HK-2 (cell line): ENCODE data around the gene LOXL4.

Experiments
- DNase-seq: peaks from one replicate; pipeline ENCODE4 v3.0.0-alpha.2; 2018; ENCODE audit not compliant: unreplicated experiment

The LOXL4 gene

GRCh38 chr10:98295401-98295811 is 27.4 kb upstream of the LOXL4 start:
- no peak for DNase-seq

DNA sequence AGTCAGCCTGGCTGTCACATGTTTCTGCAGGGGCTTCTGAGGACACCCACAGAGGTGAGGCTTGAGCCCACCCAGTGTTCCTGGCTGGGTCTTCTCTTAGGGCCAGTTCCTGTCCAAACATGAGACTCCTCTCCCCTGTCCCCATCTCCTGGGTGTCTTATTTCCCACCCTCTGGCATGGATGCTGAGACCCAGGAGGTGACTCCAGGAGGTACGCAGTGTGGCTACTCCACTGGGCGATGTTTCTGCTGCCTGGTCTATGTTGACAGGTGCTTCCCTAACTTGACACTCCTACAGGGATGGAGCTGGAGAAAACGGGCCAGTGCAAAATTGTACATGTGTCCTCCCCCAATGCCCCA is 26.3 kb upstream of the LOXL4 start:
- no peak for DNase-seq

DNA sequence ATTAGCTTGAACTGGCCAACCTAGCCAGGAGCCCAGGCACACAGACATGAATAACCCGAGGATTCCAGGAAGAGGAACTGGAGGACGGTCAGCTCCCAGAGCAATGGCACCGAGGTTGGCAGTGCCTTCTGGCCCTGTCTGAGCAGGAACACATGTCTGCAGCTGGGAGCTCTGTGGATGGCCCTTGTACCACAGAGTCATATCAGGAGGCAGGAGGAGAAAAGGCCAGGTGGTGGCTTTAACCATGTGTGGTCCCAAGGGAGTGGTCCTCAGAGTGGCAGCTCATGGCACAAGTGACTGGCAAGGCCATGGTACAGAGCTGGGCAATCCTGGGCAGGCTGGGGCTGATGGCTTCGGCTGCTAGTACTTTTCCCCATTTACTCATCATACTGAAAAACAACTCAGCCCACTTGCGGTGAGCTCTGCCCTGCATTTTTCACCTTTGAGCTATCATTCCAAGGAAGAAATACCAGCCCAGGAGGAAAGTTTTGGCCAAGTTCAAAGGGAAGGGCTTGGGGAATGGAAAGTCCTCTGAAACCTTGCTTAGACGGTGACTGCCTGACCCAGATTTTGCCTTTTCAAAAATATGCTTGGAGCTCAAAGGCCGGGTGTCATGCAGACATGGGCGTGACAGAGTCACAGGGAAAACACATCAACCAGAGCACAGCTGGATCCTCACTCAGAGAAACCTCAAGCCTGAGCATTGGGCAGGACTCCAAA is 25.7 kb upstream of the LOXL4 start:
- no peak for DNase-seq

- DNase-seq = no peak
Observed at GRCh38 chr10:98292971-98293370, 25.0 kb upstream of the LOXL4 start.

GRCh38 chr10:98289802-98290209 is 21.8 kb upstream of the LOXL4 start:
- DNase-seq = no peak

- no peak for DNase-seq
Observed at GRCh38 chr10:98287321-98287720, 19.3 kb upstream of the LOXL4 start.

GRCh38 chr10:98286419-98286818 is 18.4 kb upstream of the LOXL4 start:
- DNase-seq = no peak

- DNase-seq = no peak
Observed at GRCh38 chr10:98285416-98285815, 17.4 kb upstream of the LOXL4 start.

DNA sequence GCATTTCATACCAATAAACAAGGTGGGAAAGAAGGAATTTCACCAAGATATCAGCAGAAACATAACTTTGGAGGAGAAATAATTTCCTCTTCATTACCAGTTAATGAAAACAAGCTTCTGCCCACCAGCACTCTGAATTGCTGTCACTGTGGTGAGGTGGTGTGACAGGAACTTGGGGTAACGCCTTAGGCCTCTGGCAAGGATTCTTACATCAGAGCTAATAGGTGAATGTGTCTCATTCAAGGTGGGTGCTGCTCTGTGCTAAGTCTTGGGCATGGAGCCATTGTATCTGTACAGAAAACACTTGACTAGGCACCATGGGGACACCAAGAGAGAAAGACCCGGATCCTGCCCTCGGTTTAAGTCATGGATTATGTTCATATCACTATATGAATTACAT is 8.3 kb upstream of the LOXL4 start:
- no peak for DNase-seq

GRCh38 chr10:98274562-98274961 is 6.6 kb upstream of the LOXL4 start:
- DNase-seq = no peak

DNA sequence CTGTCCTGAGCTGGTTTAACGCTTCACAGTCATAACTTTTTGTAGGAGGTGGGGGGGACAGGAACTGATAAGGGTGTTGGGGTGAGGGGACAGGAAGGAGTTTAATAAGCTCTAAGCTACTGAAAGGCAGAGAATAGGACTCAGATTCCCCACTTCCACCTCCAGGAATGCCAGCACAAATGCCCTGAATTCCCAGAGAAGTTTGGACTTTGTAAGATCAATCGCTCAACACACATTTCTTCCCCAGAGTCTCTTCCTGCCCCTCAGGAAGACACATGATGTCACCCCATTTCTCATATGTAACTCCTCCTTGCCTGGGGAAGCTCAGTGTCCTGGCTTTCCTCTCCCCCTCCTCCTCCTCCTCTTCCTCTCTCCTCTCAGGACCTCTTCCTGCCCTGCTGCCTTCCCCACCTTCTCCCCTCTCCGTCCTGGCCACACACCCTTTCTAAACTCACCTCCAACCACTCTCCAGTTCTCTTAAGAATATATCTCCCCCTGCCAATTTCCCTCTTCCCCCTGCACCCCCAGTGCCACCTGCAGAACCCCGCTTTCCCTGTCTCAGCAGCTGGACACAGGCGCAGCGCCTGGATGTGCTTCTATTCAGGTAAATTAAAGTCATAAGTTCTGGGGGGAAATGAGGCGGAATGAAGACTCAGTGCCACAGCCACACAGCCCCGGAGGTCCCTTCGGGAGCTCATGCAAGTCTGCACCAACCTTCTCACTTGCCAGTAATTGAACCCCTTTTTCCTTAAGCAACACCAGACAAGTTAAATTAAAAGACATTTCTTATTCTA is 5.3 kb upstream of the LOXL4 start:
- DNase-seq = no peak

GRCh38 chr10:98272656-98273055 is 4.7 kb upstream of the LOXL4 start:
- no peak for DNase-seq

DNA sequence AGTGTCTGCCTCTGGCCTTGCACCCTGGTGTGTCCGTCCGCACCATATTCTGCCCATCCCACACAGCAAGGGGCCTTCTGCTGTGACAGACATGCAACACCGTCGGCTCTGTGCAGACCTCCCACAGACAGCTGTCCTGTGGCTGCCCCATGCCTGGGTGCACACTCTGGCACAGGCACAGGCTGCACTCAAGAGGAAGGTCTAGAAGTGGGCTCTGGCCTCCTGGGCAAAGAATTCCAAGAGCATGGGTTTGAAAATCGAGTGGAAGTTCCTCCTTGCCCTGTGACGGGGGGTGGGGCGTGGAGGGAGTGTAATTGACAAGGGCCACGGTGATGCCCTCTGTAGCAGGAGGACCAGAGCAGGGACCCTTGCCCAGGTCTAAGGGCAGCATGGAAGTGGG is 4.3 kb upstream of the LOXL4 start:
- no peak for DNase-seq

DNA sequence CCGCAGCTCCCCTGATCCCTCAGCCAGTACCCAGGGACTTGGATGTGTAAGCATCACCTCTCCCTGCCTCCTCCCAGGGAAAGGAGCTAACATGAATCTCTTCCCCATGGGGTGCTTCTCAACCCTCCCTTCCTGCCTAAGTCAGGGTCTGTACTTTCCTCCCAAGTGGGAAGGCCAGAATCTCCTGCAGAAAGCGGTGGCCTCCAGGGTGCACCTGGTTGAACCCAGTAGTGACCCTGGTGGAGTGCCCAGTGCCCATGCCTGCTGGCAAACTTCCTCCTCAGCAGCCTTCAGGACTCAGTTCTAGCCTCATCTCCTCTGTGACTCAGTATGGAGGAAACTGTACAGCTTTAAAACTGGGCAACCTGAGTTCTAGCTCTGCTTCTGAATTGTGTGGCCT is 2.8 kb upstream of the LOXL4 start:
- no peak for DNase-seq

GRCh38 chr10:98270073-98270740 is 2.2 kb upstream of the LOXL4 start:
- DNase-seq = no peak

GRCh38 chr10:98269435-98269912 is 1.5 kb upstream of the LOXL4 start:
- DNase-seq = peak; percentile 93

GRCh38 chr10:98268694-98269431 is 869 bp upstream of the LOXL4 start:
- no peak for DNase-seq

- no peak for DNase-seq
Observed at GRCh38 chr10:98267069-98267893, 713 bp downstream of the LOXL4 start.

DNA sequence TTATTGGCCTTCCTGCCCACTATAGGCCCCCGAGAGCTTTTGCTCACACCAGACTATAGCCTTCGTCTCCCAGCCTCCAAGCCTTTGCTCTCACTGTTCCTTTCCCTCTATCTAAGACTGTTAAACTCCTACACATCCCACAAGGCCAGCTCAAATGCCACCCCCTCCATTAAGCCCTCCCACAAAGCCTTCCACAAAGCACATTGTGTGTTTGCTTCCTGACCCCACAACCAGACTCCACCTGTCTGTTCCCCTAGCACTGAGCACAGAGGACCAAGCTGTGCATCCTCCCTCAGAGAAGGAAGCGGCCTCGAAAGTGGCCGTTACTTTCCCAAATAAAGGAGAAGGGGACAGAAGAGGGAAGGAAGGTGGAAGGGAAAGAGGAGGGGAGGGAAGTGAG is 1.3 kb downstream of the LOXL4 start:
- DNase-seq = no peak

DNA sequence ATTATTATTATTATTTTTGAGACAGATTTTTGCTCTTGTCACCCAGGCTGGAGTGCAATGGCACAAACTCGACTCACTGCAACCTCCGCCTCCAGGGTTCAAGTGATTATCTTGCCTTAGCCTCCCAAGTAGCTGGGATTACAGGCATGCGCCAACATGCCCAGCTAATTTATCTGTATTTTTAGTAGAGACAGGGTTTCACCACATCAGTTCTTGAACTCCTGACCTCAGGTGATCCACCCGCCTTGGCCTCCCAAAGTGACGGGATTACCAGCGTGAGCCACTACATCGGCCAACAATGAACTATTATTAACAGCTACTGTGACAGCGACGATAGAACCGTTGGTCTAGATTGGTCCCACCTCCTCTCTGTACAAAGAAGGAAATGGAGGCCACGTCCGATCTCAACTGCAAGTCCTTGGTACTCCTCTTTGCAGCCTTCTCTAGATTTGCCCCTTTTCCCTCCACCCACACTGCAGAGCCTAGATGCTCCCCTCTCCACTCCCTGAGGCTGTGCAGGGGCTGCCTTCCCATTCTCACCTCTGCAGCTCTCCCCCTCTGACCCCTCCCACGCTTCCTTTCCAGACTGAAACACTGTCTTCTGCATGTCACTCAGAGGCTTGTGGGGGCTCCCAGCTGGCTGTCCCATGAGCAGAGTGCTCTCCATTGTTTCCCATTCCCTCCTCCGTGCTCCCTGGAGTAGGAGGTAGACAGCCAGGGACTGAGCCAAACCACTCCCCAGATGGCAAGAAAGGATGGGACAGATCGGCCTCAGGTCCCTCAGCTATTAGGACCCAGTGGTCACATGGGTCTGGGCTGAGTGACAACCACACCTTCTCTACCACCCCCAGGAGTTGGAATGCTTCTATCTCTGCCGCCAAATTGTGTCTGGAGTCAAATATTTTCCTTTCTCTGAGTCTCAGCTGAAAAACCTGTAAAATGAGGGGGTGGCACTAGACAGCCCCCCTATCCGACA is 2.3 kb downstream of the LOXL4 start:
- DNase-seq = no peak
